Left ventricle myocardium superior (tissue), 1 donor: ENCODE data around the gene OR56A3. TPM values are rescaled to one million over a fixed set of nuclear protein-coding genes. Genes with fewer than 3 reads are reported as not detected.

Experiments used
- ATAC-seq: fragments of 200-7000 bp; cut with Tn5 transposase; one replicate; pipeline ENCODE4 v1.9.1; 2020; ENCODE audit warnings: mild to moderate bottlenecking, moderate library complexity
- DNase-seq: peaks from one replicate; pipeline ENCODE4 v3.0.0-alpha.2; 2020
- intact Hi-C: fragments of 100-400 bp; cut with micrococcal nuclease; formaldehyde crosslinking; loops from one replicate; pipeline ENCODE4 v1.11.0; 2022
- total RNA-seq: library from RNA; stranded (reverse); fragmentation: NEBNext Ultra II Directional; extraction: Animal tissue kit (Norgen Biotek cat#: 25700); gene quantifications from one replicate; pipeline ENCODE4 v1.2.1, GENCODE V29; 2021
- donor health status: DM: no; HTN: yes; CAD: no; lungs with severe emphysema.

The OR56A3 gene
- total RNA-seq, 1 donor from 2014 or later, result not detected

DNA sequence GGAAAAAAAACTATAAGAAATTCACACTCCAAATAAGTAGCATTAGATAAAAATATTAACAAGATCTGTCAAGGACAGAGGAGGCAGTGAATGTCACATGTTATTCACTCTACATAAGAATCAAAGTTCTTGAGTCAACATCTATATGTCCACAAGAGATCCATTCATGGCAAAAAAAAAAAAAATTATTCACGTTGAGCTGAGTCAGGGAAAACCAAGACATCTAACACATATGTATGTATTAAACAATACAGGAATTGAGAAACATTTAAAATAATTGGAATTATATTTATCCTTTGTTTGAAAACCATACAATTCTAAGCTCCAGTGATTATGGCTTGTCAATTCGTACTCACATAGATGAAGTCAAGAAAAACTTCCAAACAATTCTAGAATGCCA lies 24.9 kb downstream of the OR56A3 start:
- DNase-seq (no peak), ATAC-seq (no peak)
- intact Hi-C loops, result no loop called here

DNA sequence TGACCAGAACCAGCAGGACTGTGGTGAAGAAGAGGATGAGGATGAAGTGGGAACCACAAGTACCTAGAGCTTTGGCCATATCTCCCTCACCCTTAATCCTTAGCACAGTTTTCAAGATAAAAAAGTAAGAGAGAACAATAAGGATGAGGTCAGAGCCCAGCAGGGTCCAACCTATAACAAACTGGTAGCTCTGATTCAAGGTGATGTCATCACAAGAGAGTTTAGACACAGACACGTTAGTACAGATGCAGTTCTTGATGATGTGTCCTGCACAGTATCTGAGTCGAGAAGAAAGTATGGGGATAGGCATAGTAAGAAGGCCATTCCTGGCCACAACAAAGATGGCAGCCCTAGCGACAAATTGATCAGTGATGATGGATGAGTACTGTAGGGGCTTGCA lies 25.7 kb downstream of the OR56A3 start:
- ATAC-seq, result no peak
- intact Hi-C loops, result no loop called here
- no peak for DNase-seq

DNA sequence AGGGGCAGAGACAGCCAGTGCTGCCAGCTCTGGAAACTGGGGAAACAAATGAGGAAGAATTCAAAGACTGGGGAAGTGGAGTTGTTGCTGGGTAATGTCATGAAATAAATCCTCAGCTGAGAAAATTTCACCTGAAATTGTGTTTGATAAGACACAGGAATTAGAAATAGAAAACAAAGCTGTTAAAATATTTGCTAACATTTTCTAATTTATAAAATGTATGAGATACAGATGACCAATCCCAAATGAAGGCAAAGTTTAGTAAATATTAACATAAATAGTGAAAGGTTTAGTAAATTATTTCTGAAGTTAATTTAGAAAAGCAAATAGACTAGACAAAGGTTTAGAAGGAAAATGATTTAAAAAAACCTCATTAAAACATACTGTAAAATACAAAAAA lies 26.3 kb downstream of the OR56A3 start, which contains the start of gene OR56A5:
Gene OR56A5 (minus strand): TSS at position 101 of the 400 bp plus-strand sequence. CDS start 0 bp downstream, at position 101.
- ATAC-seq (no peak), DNase-seq (no peak)
- intact Hi-C loops, result no loop called here

DNA sequence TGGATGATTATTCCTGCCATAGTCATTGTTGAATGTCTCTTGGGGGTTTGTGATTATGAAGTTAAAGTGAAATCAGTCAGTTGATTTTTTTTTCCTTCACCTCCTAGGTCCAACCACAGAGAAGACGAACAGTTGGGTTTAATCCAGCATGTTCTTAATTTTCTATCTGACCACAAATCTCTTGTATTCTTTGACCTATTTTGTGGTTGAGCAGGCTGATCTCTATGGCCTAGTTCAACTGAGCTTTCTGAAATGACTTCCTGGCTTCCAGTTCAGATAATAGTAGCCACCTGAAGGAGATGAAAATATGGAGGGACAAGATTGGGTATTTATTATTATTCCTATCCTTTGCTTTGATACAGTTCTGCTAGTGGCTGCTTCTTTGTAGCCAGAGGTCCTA lies 31.5 kb downstream of the OR56A3 start:
- intact Hi-C loops, result no loop called here

DNA sequence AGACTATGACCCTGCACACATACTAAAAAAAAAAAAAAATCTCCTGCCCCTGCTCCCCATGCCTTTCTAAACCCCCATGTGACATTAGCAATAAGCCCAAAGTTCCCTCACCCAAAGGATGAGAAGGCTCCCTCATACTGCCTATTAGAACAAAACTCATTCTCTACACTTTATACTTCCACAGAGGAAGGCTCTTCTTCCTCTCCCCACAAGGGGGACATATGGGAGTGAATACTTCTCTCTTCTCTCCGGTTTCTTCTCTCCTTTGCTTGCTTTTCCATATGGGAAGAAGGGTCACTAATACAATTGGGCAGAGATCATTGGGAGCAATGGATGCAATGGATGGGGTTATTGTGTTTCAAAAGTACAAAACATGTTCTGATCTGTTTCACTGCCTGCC lies 41.4 kb downstream of the OR56A3 start:
- DNase-seq (no peak), ATAC-seq (no peak)
- intact Hi-C loops, result no loop called here

More for the DNA sequence above, 31.5 kb downstream of the OR56A3 start:
- no peak for DNase-seq
- ATAC-seq, result no peak

DNA sequence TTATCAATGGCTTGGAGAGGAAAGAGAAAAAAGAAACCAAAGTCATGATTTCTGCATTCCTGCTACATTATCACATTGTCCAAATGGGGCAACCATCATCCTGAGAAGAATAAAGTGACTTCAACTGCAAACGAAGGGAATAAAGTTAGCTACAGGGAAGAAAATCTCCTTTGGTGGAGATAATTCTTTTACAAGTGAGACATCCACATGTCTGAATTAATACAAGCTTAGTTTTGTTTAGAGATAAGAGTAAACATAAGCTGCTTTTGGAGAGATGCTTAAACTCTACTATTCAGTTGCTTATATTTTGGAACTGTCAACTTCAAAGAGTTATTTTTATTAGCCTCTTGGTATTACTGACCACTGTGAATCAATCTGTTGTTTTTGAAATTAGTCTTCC lies 44.8 kb downstream of the OR56A3 start, which contains the start of gene OR52L1:
Gene OR52L1 (minus strand): TSS at position 101 of the 400 bp plus-strand sequence. CDS start 55 bp downstream, at position 46.
- intact Hi-C loops, result no loop called here
- ATAC-seq (no peak), DNase-seq (no peak)

DNA sequence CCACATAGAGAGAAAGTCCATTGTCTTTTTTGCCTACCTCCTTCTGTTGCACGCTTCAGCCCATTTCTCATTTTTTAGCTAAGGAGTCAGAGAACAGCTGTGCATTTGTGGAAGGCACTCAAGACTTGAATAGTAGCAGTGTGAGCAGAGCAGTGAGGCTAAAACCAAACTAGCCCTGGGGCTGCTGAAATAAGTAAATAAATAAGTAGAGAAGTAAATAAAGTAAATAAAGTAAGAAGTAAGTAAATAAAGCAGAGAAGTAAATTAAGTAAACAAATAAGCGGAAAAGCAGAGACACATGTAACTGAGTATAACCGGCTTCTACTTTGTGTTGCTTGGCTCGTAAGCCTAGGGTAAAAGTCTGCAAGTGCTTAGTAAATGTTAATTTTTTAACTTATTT lies 47.2 kb downstream of the OR56A3 start:
- intact Hi-C loops, result no loop called here
- no peak for DNase-seq
- ATAC-seq, result no peak

DNA sequence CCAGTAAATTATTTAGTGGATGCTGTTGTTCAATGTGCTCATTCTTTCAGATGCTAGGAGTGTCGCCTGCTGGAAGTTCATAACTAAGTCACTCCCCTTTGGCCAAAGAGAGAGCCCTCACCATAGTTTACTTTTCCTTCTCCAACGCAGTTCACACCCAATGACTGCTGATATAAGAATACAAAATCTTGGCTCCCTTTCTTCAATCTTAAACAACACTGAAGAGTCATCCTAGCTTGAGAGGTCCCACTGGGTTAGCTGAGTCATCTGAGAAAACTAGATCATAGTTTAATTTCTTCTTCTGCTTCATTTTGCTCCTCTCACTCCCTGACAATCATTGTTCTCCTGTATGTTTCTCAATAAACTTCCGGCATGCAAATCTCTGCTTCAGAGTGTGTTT lies 50.1 kb downstream of the OR56A3 start:
- DNase-seq (no peak), ATAC-seq (no peak)
- intact Hi-C loops, result no loop called here

DNA sequence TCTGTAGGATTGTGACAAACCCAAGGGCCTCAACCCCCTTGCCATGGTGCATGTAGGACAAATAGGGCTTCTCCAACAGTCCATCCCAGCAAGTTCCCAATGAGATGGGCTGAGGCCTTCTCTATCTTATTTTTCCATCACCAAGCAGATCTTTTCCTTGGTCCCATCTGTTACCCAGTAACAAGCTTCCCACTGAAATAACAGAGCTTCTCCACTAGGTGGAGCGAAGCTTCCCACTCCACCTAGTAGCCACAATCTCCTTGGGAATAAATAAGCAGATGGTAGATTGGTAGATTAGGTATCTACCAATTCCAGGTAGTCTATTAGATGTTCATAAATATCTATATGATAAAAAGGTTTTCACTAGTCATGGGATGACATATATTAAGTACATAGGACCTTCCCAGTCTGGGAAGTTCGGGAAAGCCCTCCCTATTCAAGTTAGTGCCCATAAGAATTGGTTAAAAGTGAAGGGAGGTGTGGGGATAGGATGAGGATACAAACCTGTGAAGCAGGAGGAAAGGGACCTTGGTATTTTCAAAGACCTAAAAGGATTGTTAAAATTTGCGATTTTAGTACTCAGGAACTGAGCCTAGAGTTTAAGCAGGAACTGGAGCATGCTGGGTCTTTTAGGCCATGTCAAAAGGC lies 50.7 kb downstream of the OR56A3 start:
- no peak for ATAC-seq

DNA sequence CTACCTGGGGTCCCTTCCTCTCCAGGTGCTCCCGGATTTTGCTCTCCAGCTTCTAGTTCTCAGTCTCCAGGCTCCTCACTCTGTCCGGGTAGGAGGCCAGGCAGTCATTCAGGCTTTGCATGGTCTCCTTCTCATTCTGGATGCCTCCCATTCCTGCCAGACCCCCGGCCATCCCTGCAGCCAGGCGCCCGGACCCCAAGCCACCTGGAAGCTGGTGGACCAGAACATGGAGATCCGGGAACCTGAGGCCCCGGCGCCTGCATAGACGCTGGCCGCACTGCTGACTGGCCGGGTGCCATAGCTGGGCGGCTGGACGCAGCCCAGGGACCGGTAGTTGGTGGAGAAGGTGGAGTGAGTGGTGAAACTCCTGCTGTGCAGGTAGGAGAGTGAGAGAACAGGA lies 52.7 kb downstream of the OR56A3 start:
- ATAC-seq (no peak), DNase-seq (no peak)
- intact Hi-C loops, result no loop called here

More for the DNA sequence above, 50.7 kb downstream of the OR56A3 start:
- intact Hi-C loops, result no loop called here
- no peak for DNase-seq

Other genes with a start within 250 kb of the OR56A3 start
- not detected for gene OR56B1, start 205.8 kb upstream of the OR56A3 start, total RNA-seq
- gene OR52N4, start 188.0 kb upstream of the OR56A3 start, total RNA-seq, result not detected
- not detected for gene OR52N5, start 158.9 kb upstream of the OR56A3 start, total RNA-seq
- not detected for gene OR52N1, start 151.0 kb upstream of the OR56A3 start, total RNA-seq
- gene OR52N2, start 133.3 kb upstream of the OR56A3 start, total RNA-seq, result not detected
- not detected for gene OR52E6, start 100.4 kb upstream of the OR56A3 start, total RNA-seq
- not detected for gene OR52E8, start 84.6 kb upstream of the OR56A3 start, total RNA-seq
- not detected for gene OR52E4, start 61.6 kb upstream of the OR56A3 start, total RNA-seq
- gene OR52E5, start 49.0 kb upstream of the OR56A3 start, total RNA-seq, result not detected
- gene OR56A5, start 26.2 kb downstream of the OR56A3 start, total RNA-seq, result not detected
- not detected for gene OR52L1, start 44.7 kb downstream of the OR56A3 start, total RNA-seq
- not detected for gene OR56A4, start 64.7 kb downstream of the OR56A3 start, total RNA-seq
- gene OR56A1, start 88.5 kb downstream of the OR56A3 start, total RNA-seq, result not detected
- not detected for gene OR56B4, start 165.4 kb downstream of the OR56A3 start, total RNA-seq
- gene OR52B2, start 228.1 kb downstream of the OR56A3 start, total RNA-seq, result not detected